ENCODE results near the gene FAM234A. TPM values are rescaled to one million over a fixed set of nuclear protein-coding genes. Genes with fewer than 3 reads are reported as not detected.
"Not testable (repeated sequence)": the region's sequence is repeated elsewhere in the genome, so short reads cannot be mapped to it uniquely, and the experiment has no call there.

FAM234A gene
- polyA plus RNA-seq, 1 experiment, result 42.7 TPM

GRCh38 chr16:229731-230281, 4.8 kb upstream of the FAM234A start:
- ChIA-PET CTCF (interaction anchor here (0.6 to 2.4 kb wide), 4 partner anchors 12 to 133 kb away, joined by 3 to 13 read pairs (median 5); partner anchors contain the start of gene AXIN1), POLR2A (interaction anchor here (1.2 to 1.4 kb wide), 2 partner anchors 122 to 135 kb away, joined by 3 read pairs; no protein-coding TSS in a partner anchor)
- H3K27ac ChIP-seq (ENCODE audit: low read depth, low read length), result no peak overlapping the region
- H3K27me3 ChIP-seq (ENCODE audit: control insufficient read depth, insufficient read depth, low read length), result no peaks in the 10 kb centered on the region
- TF ChIP-seq CTCF (IDR thresholded peaks at IDR 0.05; ENCODE audit: low read depth, low read length), result no peak
- no peaks in the 10 kb centered on the region; the same call in 1 of the 2 replicates for H3K9me3 ChIP-seq (ENCODE audit: control insufficient read depth, insufficient read depth, low read length)
- H3K4me3 ChIP-seq (ENCODE audit: low read depth, low read length), result peak overlapping the region; percentile 94
- no peak for DNase-seq (ENCODE audit: low read depth, low spot score)

- DNase-seq (ENCODE audit: low read depth, low spot score); POLR2A ChIA-PET; H3K27ac ChIP-seq (ENCODE audit: low read depth, low read length); H3K4me3 ChIP-seq (ENCODE audit: low read depth, low read length); H3K27me3 ChIP-seq (ENCODE audit: control insufficient read depth, insufficient read depth, low read length); H3K9me3 ChIP-seq (ENCODE audit: control insufficient read depth, insufficient read depth, low read length): not testable (repeated sequence)
- CTCF ChIA-PET, result interaction anchor here (0.6 kb wide), 1 partner anchor 11 kb away, joined by 5 read pairs; no protein-coding TSS in a partner anchor
These were observed 4.3 kb upstream of the FAM234A start for GRCh38 chr16:230351-230750.

GRCh38 chr16:230949-231348, 3.7 kb upstream of the FAM234A start:
- H3K27ac ChIP-seq (ENCODE audit: low read depth, low read length), result no peak overlapping the region
- ChIA-PET POLR2A (no interaction called here), CTCF (no interaction called here)
- no peak for TF ChIP-seq CTCF (IDR thresholded peaks at IDR 0.05; ENCODE audit: low read depth, low read length)
- no peaks in the 10 kb centered on the region for H3K27me3 ChIP-seq (ENCODE audit: control insufficient read depth, insufficient read depth, low read length)
- no peak overlapping the region for H3K4me3 ChIP-seq (ENCODE audit: low read depth, low read length)
- no peaks in the 10 kb centered on the region; the same call in 1 of the 2 replicates for H3K9me3 ChIP-seq (ENCODE audit: control insufficient read depth, insufficient read depth, low read length)
- DNase-seq (ENCODE audit: low read depth, low spot score), result no peak

GRCh38 chr16:239948-240277, 5.3 kb downstream of the FAM234A start:
- Histone ChIP-seq H3K27ac (ENCODE audit: low read depth, low read length) (no peak overlapping the region), H3K9me3 (ENCODE audit: control insufficient read depth, insufficient read depth, low read length) (no peaks in the 10 kb centered on the region; the same call in 1 of the 2 replicates), H3K27me3 (ENCODE audit: control insufficient read depth, insufficient read depth, low read length) (no peaks in the 10 kb centered on the region), H3K4me3 (ENCODE audit: low read depth, low read length) (no peak overlapping the region)
- POLR2A ChIA-PET, result no interaction called here
- DNase-seq (ENCODE audit: low read depth, low spot score), result no peak
- TF ChIP-seq CTCF (IDR thresholded peaks at IDR 0.05; ENCODE audit: low read depth, low read length), result no peak
- CTCF ChIA-PET, result interaction anchor here (0.7 to 0.9 kb wide), 2 partner anchors 123 to 1123 kb away, joined by 3 read pairs; no protein-coding TSS in a partner anchor

GRCh38 chr16:240559-240958, 5.9 kb downstream of the FAM234A start:
- Histone ChIP-seq H3K27me3 (ENCODE audit: control insufficient read depth, insufficient read depth, low read length) (no peaks in the 10 kb centered on the region), H3K4me3 (ENCODE audit: low read depth, low read length) (no peak overlapping the region), H3K9me3 (ENCODE audit: control insufficient read depth, insufficient read depth, low read length) (no peaks in the 10 kb centered on the region; the same call in 1 of the 2 replicates), H3K27ac (ENCODE audit: low read depth, low read length) (no peak overlapping the region)
- no peak for TF ChIP-seq CTCF (IDR thresholded peaks at IDR 0.05; ENCODE audit: low read depth, low read length)
- ChIA-PET POLR2A (no interaction called here), CTCF (no interaction called here)
- DNase-seq (ENCODE audit: low read depth, low spot score), result no peak

Data from AG04450 (cell line).